Glomerular visceral epithelial cell (primary cell): Measurements from ENCODE around the gene SOX15.

Experiments
- DNase-seq: peaks from one replicate; pipeline ENCODE4 v3.0.0-alpha.2; 2016; ENCODE audit errors: extremely low spot score

The SOX15 gene

GRCh38 chr17:7557775-7558543, 31.9 kb downstream of the SOX15 start:
- DNase-seq, result peak; percentile 87

DNA sequence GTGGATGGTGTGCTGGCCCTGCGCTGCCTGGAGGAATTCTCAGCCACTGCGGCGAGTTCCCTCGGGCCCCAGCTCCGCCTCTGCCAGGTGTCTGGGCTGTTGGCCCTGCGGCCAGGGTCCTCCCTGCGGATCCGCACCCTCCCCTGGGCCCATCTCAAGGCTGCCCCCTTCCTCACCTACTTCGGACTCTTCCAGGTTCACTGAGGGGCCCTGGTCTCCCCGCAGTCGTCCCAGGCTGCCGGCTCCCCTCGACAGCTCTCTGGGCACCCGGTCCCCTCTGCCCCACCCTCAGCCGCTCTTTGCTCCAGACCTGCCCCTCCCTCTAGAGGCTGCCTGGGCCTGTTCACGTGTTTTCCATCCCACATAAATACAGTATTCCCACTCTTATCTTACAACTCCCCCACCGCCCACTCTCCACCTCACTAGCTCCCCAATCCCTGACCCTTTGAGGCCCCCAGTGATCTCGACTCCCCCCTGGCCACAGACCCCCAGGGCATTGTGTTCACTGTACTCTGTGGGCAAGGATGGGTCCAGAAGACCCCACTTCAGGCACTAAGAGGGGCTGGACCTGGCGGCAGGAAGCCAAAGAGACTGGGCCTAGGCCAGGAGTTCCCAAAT, 32.6 kb downstream of the SOX15 start:
- DNase-seq, result no peak

- no peak for DNase-seq
Observed at GRCh38 chr17:7556627-7557026, 33.3 kb downstream of the SOX15 start.

GRCh38 chr17:7555320-7555948, 34.5 kb downstream of the SOX15 start:
- DNase-seq, result no peak

GRCh38 chr17:7553356-7553755, 36.5 kb downstream of the SOX15 start:
- no peak for DNase-seq

- no peak for DNase-seq
Observed at GRCh38 chr17:7552621-7553051, 37.3 kb downstream of the SOX15 start.

DNA sequence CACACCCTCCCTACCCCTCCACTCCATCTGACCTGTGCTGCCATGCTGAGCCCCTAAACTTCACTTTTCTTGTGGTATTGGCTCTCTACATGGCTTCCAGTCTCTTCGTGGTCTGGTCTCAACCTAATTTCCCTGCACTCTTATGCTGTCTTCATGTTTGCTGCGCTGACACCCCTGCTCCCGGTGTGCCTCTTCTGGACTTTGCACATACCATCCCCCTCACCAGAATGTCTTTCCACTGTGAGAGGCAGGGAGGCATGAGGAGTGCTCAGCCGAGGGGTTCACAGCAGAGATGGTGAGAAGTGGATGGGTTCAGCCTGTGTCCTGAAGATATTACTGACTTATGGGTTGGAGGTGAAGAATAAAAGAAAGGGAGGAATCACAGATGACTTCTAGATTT, 38.5 kb downstream of the SOX15 start:
- no peak for DNase-seq

DNA sequence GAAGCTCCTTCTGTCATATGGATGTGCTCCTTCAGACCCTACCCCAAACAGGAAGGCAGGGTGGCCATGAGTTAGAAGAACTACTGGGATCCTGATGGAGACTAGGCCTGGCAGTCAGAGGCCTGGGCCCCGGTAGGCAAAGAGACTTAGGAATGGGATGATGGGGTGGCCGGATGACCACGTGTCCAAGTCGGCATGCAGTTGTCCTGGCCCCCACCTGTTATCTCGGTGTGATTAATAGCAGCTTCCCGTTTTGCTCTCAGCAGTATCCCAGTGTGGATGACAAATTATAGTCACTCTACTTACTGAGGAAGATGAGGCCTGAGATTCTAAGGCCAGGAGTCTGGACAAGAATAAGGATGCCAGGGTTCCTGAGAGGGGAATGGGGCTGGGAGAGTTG, 39.5 kb downstream of the SOX15 start:
- DNase-seq, result no peak

DNA sequence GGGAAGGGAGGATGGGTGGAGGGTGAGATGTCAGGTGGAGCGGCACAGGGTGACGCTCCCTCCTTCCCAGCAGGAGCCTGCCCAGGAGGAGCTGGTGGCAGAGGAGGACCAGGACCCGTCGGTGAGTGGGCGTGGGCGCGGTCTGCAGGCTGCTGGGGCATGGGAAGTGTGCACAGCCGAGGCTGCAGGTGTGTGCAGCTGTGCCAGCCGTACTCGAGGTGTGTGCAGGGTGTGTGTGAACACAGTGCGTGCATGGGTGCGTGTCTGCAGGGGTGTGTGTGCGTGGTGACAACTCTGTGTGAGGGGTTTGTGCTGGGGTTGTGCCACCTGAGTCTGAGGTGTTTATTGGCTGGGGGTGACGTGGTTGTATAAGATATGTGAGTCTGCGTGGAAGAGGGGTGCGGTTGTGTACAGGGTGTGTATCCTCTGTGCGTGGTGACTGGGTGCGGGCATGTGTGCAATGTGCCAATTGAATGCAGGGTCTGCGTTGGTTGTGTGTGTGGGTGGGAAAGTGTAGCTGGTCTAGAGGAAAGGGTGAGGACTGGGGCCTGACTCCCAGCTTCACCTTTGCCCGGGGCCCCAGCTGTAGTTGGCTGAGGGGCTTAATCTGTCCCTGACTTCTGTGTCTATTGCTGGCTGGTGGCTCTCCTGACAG, 40.4 kb downstream of the SOX15 start:
- no peak for DNase-seq

- peak; percentile 28 for DNase-seq
Observed at GRCh38 chr17:7548585-7549400, 41.1 kb downstream of the SOX15 start, which contains the start of gene TNFSF12. TSS of gene TNFSF12 (plus strand) at chr17:7549058. CDS start at chr17:7549154, 96 bp downstream.

- DNase-seq, result no peak
Observed at GRCh38 chr17:7544911-7545310, 45.0 kb downstream of the SOX15 start.

- DNase-seq, result no peak
Observed at GRCh38 chr17:7541074-7541621, 48.7 kb downstream of the SOX15 start.

- peak; percentile 58 for DNase-seq
Observed at GRCh38 chr17:7538891-7539545, 50.9 kb downstream of the SOX15 start.
